Measurements from ENCODE around the gene KNDC1. TPM values are rescaled to one million over a fixed set of nuclear protein-coding genes. Genes with fewer than 3 reads are reported as not detected.

The KNDC1 gene
- total RNA-seq, 2 donors from 2014 or later, result 0.29 to 0.32 TPM

- no peaks in the 10 kb centered on the region for H3K36me3 ChIP-seq
- no peaks in the 10 kb centered on the region for H3K9me3 ChIP-seq
- H3K9ac ChIP-seq (ENCODE audit: low read depth in 2 of 2, low read length in 2 of 2), result no peak overlapping the region
- DNase-seq, result no peak
- H3K27me3 ChIP-seq, result no peaks in the 10 kb centered on the region
- no peak overlapping the region for H3K27ac ChIP-seq
- H3K4me1 ChIP-seq, result no peaks in the 10 kb centered on the region
- intact Hi-C loops (cut with DNase I), result no loop called here
- H3K4me3 ChIP-seq, result no peak overlapping the region
- no peak for TF ChIP-seq CTCF (IDR thresholded peaks at IDR 0.05)
These were observed 20.4 kb downstream of the KNDC1 start for GRCh38 chr10:133180192-133180964.

GRCh38 chr10:133180965-133181639 lies 21.1 kb downstream of the KNDC1 start:
- no peak for DNase-seq
- intact Hi-C loops (cut with DNase I), result no loop called here
- no peak overlapping the region for H3K4me3 ChIP-seq
- H3K4me1 ChIP-seq, result no peaks in the 10 kb centered on the region
- no peak overlapping the region for H3K27ac ChIP-seq
- no peaks in the 10 kb centered on the region for H3K36me3 ChIP-seq
- H3K9ac ChIP-seq (ENCODE audit: low read depth in 2 of 2, low read length in 2 of 2), result no peak overlapping the region
- H3K27me3 ChIP-seq, result no peaks in the 10 kb centered on the region
- no peak for TF ChIP-seq CTCF (IDR thresholded peaks at IDR 0.05)
- H3K9me3 ChIP-seq, result no peaks in the 10 kb centered on the region

GRCh38 chr10:133182190-133182589 lies 22.2 kb downstream of the KNDC1 start:
- no peak for DNase-seq
- Histone ChIP-seq H3K9ac (ENCODE audit: low read depth in 2 of 2, low read length in 2 of 2) (no peak overlapping the region), H3K27me3 (no peaks in the 10 kb centered on the region), H3K27ac (no peak overlapping the region), H3K4me1 (no peaks in the 10 kb centered on the region), H3K36me3 (no peaks in the 10 kb centered on the region), H3K4me3 (no peak overlapping the region), H3K9me3 (no peaks in the 10 kb centered on the region)
- no peak for TF ChIP-seq CTCF (IDR thresholded peaks at IDR 0.05)
- intact Hi-C loops (cut with DNase I), result no loop called here

- H3K9ac ChIP-seq (ENCODE audit: low read depth in 2 of 2, low read length in 2 of 2), result no peak overlapping the region
- no peaks in the 10 kb centered on the region for H3K4me1 ChIP-seq
- H3K9me3 ChIP-seq, result no peaks in the 10 kb centered on the region
- H3K27ac ChIP-seq, result no peak overlapping the region
- H3K36me3 ChIP-seq, result no peaks in the 10 kb centered on the region
- intact Hi-C loops (cut with DNase I), result no loop called here
- no peak for DNase-seq
- H3K4me3 ChIP-seq, result no peak overlapping the region
- H3K27me3 ChIP-seq, result no peaks in the 10 kb centered on the region
- no peak for TF ChIP-seq CTCF (IDR thresholded peaks at IDR 0.05)
These were observed 23.0 kb downstream of the KNDC1 start for GRCh38 chr10:133182791-133183645.

- H3K36me3 ChIP-seq, result no peaks in the 10 kb centered on the region
- H3K9ac ChIP-seq (ENCODE audit: low read depth in 2 of 2, low read length in 2 of 2), result no peak overlapping the region
- no peaks in the 10 kb centered on the region for H3K4me1 ChIP-seq
- no peak overlapping the region for H3K27ac ChIP-seq
- no peaks in the 10 kb centered on the region for H3K27me3 ChIP-seq
- H3K9me3 ChIP-seq, result no peaks in the 10 kb centered on the region
- no peak for DNase-seq
- intact Hi-C loops (cut with DNase I), result no loop called here
- no peak overlapping the region for H3K4me3 ChIP-seq
- no peak for TF ChIP-seq CTCF (IDR thresholded peaks at IDR 0.05)
These were observed 23.8 kb downstream of the KNDC1 start for GRCh38 chr10:133183646-133184378.

Measured in colonic mucosa (tissue), 4 donors.